Lower lobe of right lung (tissue), 2 donors: Measurements from ENCODE around the gene COL5A3. TPM values are rescaled to one million over a fixed set of nuclear protein-coding genes. Genes with fewer than 3 reads are reported as not detected.
"Not testable (repeated sequence)": the region's sequence is repeated elsewhere in the genome, so short reads cannot be mapped to it uniquely, and the experiment has no call there.

ENCODE experiments used
- ATAC-seq, 2 donors: fragments of 200-7000 bp; cut with Tn5 transposase; one replicate each; pipeline ENCODE4 v1.9.1; 2020 to 2022; ENCODE audit warnings: mild to moderate bottlenecking in 2 of 2, moderate library complexity in 2 of 2
- DNase-seq: peaks from one replicate; pipeline ENCODE4 v3.0.0-alpha.2; 2020
- H3K27ac ChIP-seq: fragments of 200-600 bp; one replicate; pipeline ENCODE4 v1.8.0; 2022
- H3K27me3 ChIP-seq: fragments of 200-600 bp; one replicate; pipeline ENCODE4 v1.8.0; 2022; ENCODE audit warnings: low read depth
- H3K36me3 ChIP-seq: fragments of 200-600 bp; one replicate; pipeline ENCODE4 v1.8.0; 2022; ENCODE audit warnings: mild to moderate bottlenecking
- H3K4me1 ChIP-seq: fragments of 200-600 bp; one replicate; pipeline ENCODE4 v1.8.0; 2022
- H3K4me3 ChIP-seq: fragments of 200-600 bp; one replicate; pipeline ENCODE4 v1.8.0; 2022; ENCODE audit warnings: mild to moderate bottlenecking
- H3K9me3 ChIP-seq: fragments of 200-600 bp; one replicate; pipeline ENCODE4 v1.8.0; 2022
- CTCF ChIP-seq: fragments of 200-600 bp; IDR thresholded peaks from one replicate; pipeline ENCODE4 v1.8.0; 2022; ENCODE audit warnings: antibody characterized with exemption, mild to moderate bottlenecking
- intact Hi-C: fragments of 100-400 bp; cut with DNase I; formaldehyde crosslinking; loops from one replicate; pipeline ENCODE4 v1.11.0; 2022
- total RNA-seq: library from RNA; stranded (reverse); fragmentation: NEBNext Ultra II Directional; extraction: Animal tissue kit (Norgen Biotek cat#: 25700); gene quantifications from one replicate; pipeline ENCODE4 v1.2.1, GENCODE V29; 2021
- donor health status: DM: no; HTN: yes; CAD: no; lungs with severe emphysema.

The COL5A3 gene
- total RNA-seq, 1 donor from 2014 or later, result 8.9 TPM

DNA sequence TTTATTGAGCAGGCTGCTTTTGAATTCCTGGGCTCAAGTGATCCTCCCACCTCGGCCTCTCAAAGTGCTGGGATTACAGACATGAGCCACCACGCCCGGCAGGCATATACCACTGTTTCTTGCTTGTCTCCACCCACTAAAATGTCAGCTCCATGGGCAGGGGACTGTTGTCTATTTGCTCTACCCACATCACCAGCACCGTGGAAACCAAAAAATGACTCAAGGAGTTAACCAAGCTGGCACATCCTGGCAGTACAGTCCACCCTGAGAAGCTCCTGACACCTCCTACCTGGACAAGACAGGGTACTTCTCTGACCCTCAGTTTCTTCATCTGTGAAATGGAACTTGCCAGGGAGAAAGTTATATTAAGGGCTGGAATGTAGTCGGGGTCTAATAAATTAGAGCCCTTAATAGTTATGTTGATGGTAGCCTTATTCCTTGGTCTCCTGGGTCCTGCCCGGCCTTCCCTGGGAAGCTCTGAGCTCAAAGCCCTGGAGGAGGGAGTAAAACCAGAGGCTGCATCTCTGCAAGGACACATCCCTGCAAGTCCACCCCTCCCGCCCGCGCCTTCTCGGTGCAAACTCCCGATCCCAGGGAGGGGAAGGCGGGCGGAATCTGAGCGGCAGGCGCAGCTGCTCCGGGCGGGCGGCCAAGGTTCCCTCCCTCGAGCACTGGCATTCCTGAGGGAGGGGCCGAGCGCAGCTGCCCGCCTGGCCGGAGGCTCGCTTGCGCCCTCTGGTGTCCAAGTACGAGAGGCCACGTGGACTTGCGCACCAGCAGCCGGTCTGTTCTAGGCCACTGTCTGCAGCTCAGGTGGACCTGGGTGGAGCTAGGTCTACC is 17.1 kb upstream of the COL5A3 start:
- Histone ChIP-seq H3K27me3 (peaks cover 20% of the 10 kb centered on the region), H3K36me3 (no peaks in the 10 kb centered on the region), H3K4me1 (peaks cover 7% of the 10 kb centered on the region), H3K4me3 (no peak overlapping the region), H3K9me3 (no peaks in the 10 kb centered on the region), H3K27ac (no peak overlapping the region)
- intact Hi-C loops, result loop anchor here (10.0 kb wide), 1 partner anchor 93 kb away; the partner anchor contains the start of gene OLFM2
- TF ChIP-seq CTCF, result peak; percentile 97
- DNase-seq (peak; percentile 96), ATAC-seq (peak; percentile 97 to 99)

DNA sequence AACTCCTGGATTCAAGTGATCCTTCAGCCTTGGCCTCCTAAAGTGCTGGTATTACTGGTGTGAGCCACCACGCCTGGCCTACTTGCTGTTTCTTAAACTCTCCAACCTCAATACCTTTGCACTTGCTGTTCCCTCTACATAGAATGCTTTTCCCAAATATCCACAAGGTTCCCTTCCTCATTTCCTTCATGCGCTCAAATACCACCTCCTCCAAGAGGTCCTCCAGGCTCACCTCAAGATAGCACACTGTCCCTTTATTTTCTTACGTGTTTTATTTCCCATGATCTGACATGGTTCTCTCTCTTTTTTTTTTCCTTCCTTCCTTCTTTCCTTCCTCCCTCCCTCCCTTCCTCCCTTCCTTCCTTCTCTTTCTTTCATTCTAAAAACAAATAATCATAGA is 16.4 kb upstream of the COL5A3 start:
- TF ChIP-seq CTCF, result no peak
- H3K4me1 ChIP-seq, result peaks cover 7% of the 10 kb centered on the region
- peaks cover 14% of the 10 kb centered on the region for H3K27me3 ChIP-seq
- H3K27ac ChIP-seq, result no peak overlapping the region
- DNase-seq (no peak), ATAC-seq (no peak)
- H3K36me3 ChIP-seq, result no peaks in the 10 kb centered on the region
- H3K4me3 ChIP-seq, result no peak overlapping the region
- intact Hi-C loops, result loop anchor here (10.0 kb wide), 1 partner anchor 92 kb away; the partner anchor contains the start of gene OLFM2
- H3K9me3 ChIP-seq, result no peaks in the 10 kb centered on the region

- ATAC-seq, H3K27ac ChIP-seq, H3K27me3 ChIP-seq, H3K4me3 ChIP-seq, H3K4me1 ChIP-seq, H3K36me3 ChIP-seq, H3K9me3 ChIP-seq, DNase-seq: not testable (repeated sequence)
- intact Hi-C loops, result loop anchor here (10.0 kb wide), 1 partner anchor 88 kb away; the partner anchor contains the start of gene OLFM2
Measured at GRCh38 chr19:10023096-10023495, 12.8 kb upstream of the COL5A3 start.

DNA sequence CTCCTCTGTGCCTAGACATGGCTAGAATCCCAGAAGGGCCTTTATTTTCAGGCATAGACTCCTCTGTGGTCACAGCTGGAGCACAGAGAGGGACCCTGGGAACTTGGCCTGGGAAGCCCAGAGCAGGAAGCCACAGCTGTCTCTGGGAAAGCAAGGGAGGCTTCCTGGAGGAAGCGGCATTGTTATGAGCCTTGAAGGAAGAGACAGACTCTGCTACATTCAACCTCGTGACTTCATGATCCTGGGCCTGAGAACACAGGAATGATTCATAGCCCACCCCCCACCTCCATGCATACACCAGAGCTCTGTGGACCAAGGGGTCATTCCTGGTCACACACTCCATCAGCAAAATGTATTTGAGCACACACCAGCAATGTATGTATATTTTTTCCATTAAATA is 11.6 kb upstream of the COL5A3 start:
- H3K36me3 ChIP-seq, result no peaks in the 10 kb centered on the region
- H3K27ac ChIP-seq, result no peak overlapping the region
- H3K4me3 ChIP-seq, result no peak overlapping the region
- no peak for ATAC-seq
- intact Hi-C loops, result loop anchor here (10.0 kb wide), 1 partner anchor 87 kb away; the partner anchor contains the start of gene OLFM2
- no peak for DNase-seq
- no peaks in the 10 kb centered on the region for H3K4me1 ChIP-seq
- H3K27me3 ChIP-seq, result no peaks in the 10 kb centered on the region
- no peaks in the 10 kb centered on the region for H3K9me3 ChIP-seq
- no peak for TF ChIP-seq CTCF

GRCh38 chr19:10021446-10021845 is 11.1 kb upstream of the COL5A3 start:
- H3K27me3 ChIP-seq, result no peaks in the 10 kb centered on the region
- no peak overlapping the region for H3K4me3 ChIP-seq
- no peak for DNase-seq
- no peaks in the 10 kb centered on the region for H3K4me1 ChIP-seq
- intact Hi-C loops, result loop anchor here (10.0 kb wide), 1 partner anchor 87 kb away; the partner anchor contains the start of gene OLFM2
- no peak for ATAC-seq
- no peaks in the 10 kb centered on the region for H3K36me3 ChIP-seq
- H3K9me3 ChIP-seq, result no peaks in the 10 kb centered on the region
- no peak for TF ChIP-seq CTCF
- H3K27ac ChIP-seq, result no peak overlapping the region

DNA sequence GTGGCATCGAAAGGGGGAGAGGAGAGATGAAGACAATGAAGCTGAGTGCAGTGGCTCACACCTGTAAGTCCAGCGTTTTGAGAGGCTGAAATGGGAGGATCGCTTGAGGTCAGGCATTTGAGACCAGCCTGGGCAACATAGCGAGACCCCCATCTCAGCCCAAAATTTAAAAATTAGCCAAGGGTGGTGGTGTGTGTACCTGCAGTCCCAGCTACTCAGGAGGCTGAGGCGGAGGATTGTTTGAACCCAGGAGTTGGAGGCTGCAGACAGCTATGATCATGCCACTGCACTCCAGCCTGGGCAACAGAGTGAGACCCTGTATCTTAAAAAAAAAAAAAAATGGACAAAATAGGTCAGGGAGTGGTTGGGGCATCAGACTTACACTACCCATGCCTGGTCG is 10.5 kb upstream of the COL5A3 start:
- intact Hi-C loops, result loop anchor here (10.0 kb wide), 1 partner anchor 86 kb away; the partner anchor contains the start of gene OLFM2
- no peaks in the 10 kb centered on the region for H3K4me1 ChIP-seq
- H3K4me3 ChIP-seq, result no peak overlapping the region
- ATAC-seq (no peak), DNase-seq (no peak)
- no peak for TF ChIP-seq CTCF
- no peaks in the 10 kb centered on the region for H3K9me3 ChIP-seq
- H3K36me3 ChIP-seq, result no peaks in the 10 kb centered on the region
- H3K27ac ChIP-seq, result no peak overlapping the region
- H3K27me3 ChIP-seq, result no peaks in the 10 kb centered on the region
